WTC11 (cell line): Measurements from ENCODE around the gene SPEN.

ENCODE experiments used
- AFF4 ChIP-seq: sonication (generic); formaldehyde crosslinking; IDR thresholded peaks from 2 replicates; pipeline ENCODE4 v1.8.1; 2023; ENCODE audit warnings: mild to moderate bottlenecking, missing genetic modification reagents, borderline replicate concordance
- ATF6 ChIP-seq: sonication (generic); formaldehyde crosslinking; IDR thresholded peaks from 2 replicates; pipeline ENCODE4 v1.8.1; 2023; ENCODE audit warnings: mild to moderate bottlenecking, missing genetic modification reagents
- CBFB ChIP-seq: sonication (generic); formaldehyde crosslinking; IDR thresholded peaks from 2 replicates; pipeline ENCODE4 v1.8.1; 2022; ENCODE audit warnings: mild to moderate bottlenecking, low read depth, missing genetic modification reagents
- CTCF ChIP-seq: fragments of 200-600 bp; IDR thresholded peaks from 2 replicates; pipeline ENCODE4 v1.8.0; 2022; ENCODE audit warnings: antibody characterized with exemption
- KAT7 ChIP-seq: sonication (generic); formaldehyde crosslinking; IDR thresholded peaks from 2 replicates; pipeline ENCODE4 v1.8.1; 2023; ENCODE audit warnings: missing genetic modification reagents, mild to moderate bottlenecking, borderline replicate concordance
- PRDM15 ChIP-seq: sonication (generic); formaldehyde crosslinking; IDR thresholded peaks from 2 replicates; pipeline ENCODE4 v1.8.0; 2022; ENCODE audit warnings: missing genetic modification reagents
- ZNF219 ChIP-seq: sonication (generic); formaldehyde crosslinking; IDR thresholded peaks from 2 replicates; pipeline ENCODE4 v1.8.0; 2023; ENCODE audit warnings: missing genetic modification reagents, mild to moderate bottlenecking, borderline replicate concordance

GRCh38 chr1:15938628-15939161 is 91.2 kb downstream of the SPEN start:
- TF ChIP-seq ZNF219 (CRISPR knock-in tag) (no peak), CTCF (no peak), KAT7 (CRISPR knock-in tag) (no peak), AFF4 (CRISPR knock-in tag) (no peak), ATF6 (CRISPR knock-in tag) (no peak), PRDM15 (CRISPR knock-in tag) (no peak), CBFB (no peak)
